HepG2 (cell line): ENCODE data around the gene METTL1. TPM values are rescaled to one million over a fixed set of nuclear protein-coding genes. Genes with fewer than 3 reads are reported as not detected.
A peak's percentile ranks its signal among the peaks of the same experiment; 100 is the strongest.

ENCODE experiments used
- ARNTL ChIP-seq: sonication (generic); formaldehyde crosslinking; IDR thresholded peaks from 2 replicates; pipeline ENCODE4 v1.4.0; 2020; ENCODE audit warnings: mild to moderate bottlenecking, missing genetic modification reagents
- DBP ChIP-seq: sonication (generic); formaldehyde crosslinking; IDR thresholded peaks from 2 replicates; pipeline ENCODE4 v1.4.0; 2020; ENCODE audit warnings: missing genetic modification reagents; ENCODE audit errors: not compliant biosample characterization
- FIP1L1 ChIP-seq: fragments of 200-400 bp; formaldehyde crosslinking; IDR thresholded peaks from 2 replicates; pipeline ENCODE4 v1.6.1; 2018; ENCODE audit warnings: low read depth, mild to moderate bottlenecking, low read length, moderate library complexity, borderline replicate concordance; ENCODE audit not compliant: insufficient read depth
- HNRNPL ChIP-seq: fragments of 200-400 bp; formaldehyde crosslinking; IDR thresholded peaks from 2 replicates; pipeline ENCODE4 v1.6.1; 2017; ENCODE audit warnings: mild to moderate bottlenecking, low read depth, low read length
- MEIS1 ChIP-seq: sonication (generic); formaldehyde crosslinking; IDR thresholded peaks from 2 replicates; pipeline ENCODE4 v1.9.0; 2021; ENCODE audit warnings: mild to moderate bottlenecking, missing genetic modification reagents, moderate library complexity, borderline replicate concordance
- SIX4 ChIP-seq: sonication (generic); formaldehyde crosslinking; IDR thresholded peaks from 2 replicates; pipeline ENCODE4 v1.4.0; 2020; ENCODE audit warnings: missing genetic modification reagents
- SMC3 ChIP-seq: IDR thresholded peaks from 2 replicates; pipeline ENCODE4 v1.6.1; 2011; ENCODE audit warnings: low read length, improper control_type of control experiment
- SRY ChIP-seq: sonication (generic); formaldehyde crosslinking; IDR thresholded peaks from 2 replicates; pipeline ENCODE4 v1.8.0; 2022; ENCODE audit warnings: mild to moderate bottlenecking, missing genetic modification reagents
- TEAD3 ChIP-seq: optimal IDR thresholded peaks from 2 replicates; pipeline ENCODE3; 2016; ENCODE audit warnings: borderline replicate concordance
- TEF ChIP-seq: sonication (generic); formaldehyde crosslinking; IDR thresholded peaks from 2 replicates; pipeline ENCODE4 v1.5.0; 2020; ENCODE audit warnings: missing genetic modification reagents
- TOPORS ChIP-seq: sonication (generic); formaldehyde crosslinking; IDR thresholded peaks from 2 replicates; pipeline ENCODE4 v1.8.0; 2023; ENCODE audit warnings: mild to moderate bottlenecking, missing genetic modification reagents
- ZBTB21 ChIP-seq: sonication (generic); formaldehyde crosslinking; IDR thresholded peaks from 2 replicates; pipeline ENCODE4 v1.4.0; 2020; ENCODE audit warnings: missing genetic modification reagents
- ZKSCAN8 ChIP-seq: IDR thresholded peaks from 2 replicates; pipeline ENCODE4 v1.6.1; 2016; ENCODE audit warnings: borderline replicate concordance, missing genetic modification reagents, missing compliant biosample characterization
- ZNF20 ChIP-seq: sonication (generic); formaldehyde crosslinking; IDR thresholded peaks from 2 replicates; pipeline ENCODE4 v1.4.0; 2020; ENCODE audit warnings: mild to moderate bottlenecking, moderate library complexity, missing genetic modification reagents
- ZNF280B ChIP-seq: sonication (generic); formaldehyde crosslinking; IDR thresholded peaks from 2 replicates; pipeline ENCODE4 v1.5.0; 2020; ENCODE audit warnings: missing genetic modification reagents, mild to moderate bottlenecking, borderline replicate concordance
- ZNF317 ChIP-seq: sonication (generic); formaldehyde crosslinking; IDR thresholded peaks from 2 replicates; pipeline ENCODE4 v1.5.0; 2020; ENCODE audit warnings: mild to moderate bottlenecking, missing genetic modification reagents
- ZNF33B ChIP-seq: sonication (generic); formaldehyde crosslinking; IDR thresholded peaks from 2 replicates; pipeline ENCODE4 v1.5.1; 2020; ENCODE audit warnings: mild to moderate bottlenecking, missing genetic modification reagents
- ZNF451 ChIP-seq: sonication (generic); formaldehyde crosslinking; IDR thresholded peaks from 2 replicates; pipeline ENCODE4 v1.5.0; 2020; ENCODE audit warnings: mild to moderate bottlenecking, missing genetic modification reagents
- ZNF512B ChIP-seq: sonication (generic); formaldehyde crosslinking; IDR thresholded peaks from 2 replicates; pipeline ENCODE4 v1.5.1; 2020; ENCODE audit warnings: missing genetic modification reagents, mild to moderate bottlenecking, borderline replicate concordance
- ZNF660 ChIP-seq: sonication (generic); formaldehyde crosslinking; IDR thresholded peaks from 2 replicates; pipeline ENCODE4 v1.5.1; 2020; ENCODE audit warnings: mild to moderate bottlenecking, low read depth, missing genetic modification reagents, borderline replicate concordance
- ZNF746 ChIP-seq: sonication (generic); formaldehyde crosslinking; IDR thresholded peaks from 2 replicates; pipeline ENCODE4 v1.8.0; 2022; ENCODE audit warnings: mild to moderate bottlenecking, missing genetic modification reagents
- ZSCAN25 ChIP-seq: sonication (generic); formaldehyde crosslinking; IDR thresholded peaks from 2 replicates; pipeline ENCODE4 v1.8.0; 2022; ENCODE audit warnings: mild to moderate bottlenecking, missing genetic modification reagents
- polyA plus RNA-seq, 8 experiments: library from polyadenylated mRNA; depleted of rRNA in 3 of 8; stranded (reverse) in 7 of 8; unstranded in 1 of 8; fragments of >200 nt; fragmentation: Illumina TruSeq in 4 of 8; extraction: Trizol in 4 of 8; gene quantifications; 2 replicates each; pipeline versions ENCODE4 v1.2.1 to v1.2.3, GENCODE V29; 2011 to 2016; ENCODE audit warnings: low read depth in 4 of 8, missing spikeins in 1 of 8, mixed read lengths in 1 of 8; ENCODE audit not compliant: insufficient read depth in 1 of 8
- total RNA-seq, 5 experiments: library from RNA; depleted of rRNA; stranded (reverse); fragments of >200 nt; fragmentation: Illumina TruSeq; extraction: Trizol; gene quantifications; 2 replicates each; pipeline ENCODE4 v1.2.3, GENCODE V29; 2016; ENCODE audit warnings: low read depth in 1 of 5

METTL1 gene
- total and polyA plus RNA-seq, 2 of the 13 experiments (the other 11 are each of a cell fraction or from before 2014, with no cell fraction given): 34.7 to 36.9 TPM

- TF ChIP-seq ZNF280B (CRISPR knock-in tag): peak; percentile 13; the same call in 1 of the 2 replicates
- 0 out of 2 replicates have a peak, but pooled peaks have one; percentile 18 for TF ChIP-seq SRY (CRISPR knock-in tag)
- peak; percentile 42 for TF ChIP-seq ZBTB21 (CRISPR knock-in tag)
- peak; percentile 61; the same call in 1 of the 2 replicates for TF ChIP-seq SIX4 (CRISPR knock-in tag)
- TF ChIP-seq ZKSCAN8 (CRISPR knock-in tag): peak; percentile 24; the same call in 1 of the 2 replicates
- TF ChIP-seq MEIS1 (CRISPR knock-in tag): peak; percentile 74; the same call in 1 of the 2 replicates
- TF ChIP-seq TEF: no peak
- peak; percentile 100 for TF ChIP-seq ARNTL (CRISPR knock-in tag)
- TF ChIP-seq ZNF317 (CRISPR knock-in tag): peak; percentile 91
- TF ChIP-seq ZNF451 (CRISPR knock-in tag): peak; percentile 82
- peak; percentile 50; the same call in 1 of the 2 replicates for TF ChIP-seq TOPORS
- TF ChIP-seq TEAD3 (CRISPR knock-in tag): peak; percentile 84
- TF ChIP-seq ZNF746 (CRISPR knock-in tag): peak; percentile 93
- TF ChIP-seq ZNF33B (CRISPR knock-in tag): peak; percentile 93
- peak; percentile 80; the same call in 1 of the 2 replicates for TF ChIP-seq ZNF512B (CRISPR knock-in tag)
- no peak for TF ChIP-seq FIP1L1
- TF ChIP-seq DBP (CRISPR knock-in tag): peak; percentile 24
- no peak for TF ChIP-seq SMC3
- no peak for TF ChIP-seq ZNF20 (CRISPR knock-in tag)
- TF ChIP-seq HNRNPL: 0 out of 2 replicates have a peak, but pooled peaks have one; percentile 74
- TF ChIP-seq ZNF660: no peak
- peak; percentile 99 for TF ChIP-seq ZSCAN25 (CRISPR knock-in tag)
Observed at GRCh38 chr12:57751788-57752667, 19.9 kb downstream of the METTL1 start, which contains the start of gene CDK4 (continued).
